GM18909 (cell line): Measurements from ENCODE around the gene BCAN.
"Not testable (repeated sequence)": the region's sequence is repeated elsewhere in the genome, so short reads cannot be mapped to it uniquely, and the experiment has no call there.

Experiments used
- ATAC-seq: cut with Tn5 transposase; IDR thresholded peaks from one replicate; pipeline ENCODE4 v1.9.1; 2021; ENCODE audit warnings: mild to moderate bottlenecking; ENCODE audit not compliant: unreplicated experiment, poor library complexity

BCAN gene

GRCh38 chr1:156641761-156642264, at the start of gene BCAN:
BCAN (plus strand) TSS chr1:156642117; CDS start chr1:156646055, 3,938 bp downstream.
- ATAC-seq, result no peak

GRCh38 chr1:156592158-156592909, 49.6 kb upstream of the BCAN start:
- no peak for ATAC-seq

- no peak for ATAC-seq
These were observed 48.8 kb upstream of the BCAN start for GRCh38 chr1:156592910-156593660.

GRCh38 chr1:156593661-156593989, 48.3 kb upstream of the BCAN start:
- no peak for ATAC-seq

GRCh38 chr1:156594190-156594589, 47.7 kb upstream of the BCAN start:
- ATAC-seq, result no peak

GRCh38 chr1:156595016-156595415, 46.9 kb upstream of the BCAN start:
- ATAC-seq, result no peak

GRCh38 chr1:156596426-156596825, 45.5 kb upstream of the BCAN start:
- ATAC-seq, result no peak

- ATAC-seq, result no peak
These were observed 43.8 kb upstream of the BCAN start for GRCh38 chr1:156598125-156598524.

GRCh38 chr1:156598731-156599432, 43.0 kb upstream of the BCAN start:
- no peak for ATAC-seq

GRCh38 chr1:156599811-156600210, 42.1 kb upstream of the BCAN start:
- ATAC-seq, result peak; percentile 49

GRCh38 chr1:156600733-156601121, 41.2 kb upstream of the BCAN start:
- no peak for ATAC-seq

- ATAC-seq, result peak; percentile 55
These were observed 40.6 kb upstream of the BCAN start, which contains the start of gene GPATCH4 for GRCh38 chr1:156601122-156601830. GPATCH4 (minus strand) TSS chr1:156601479.

GRCh38 chr1:156601892-156602291, 40.0 kb upstream of the BCAN start:
- ATAC-seq, result peak; percentile 18

- no peak for ATAC-seq
These were observed 39.3 kb upstream of the BCAN start for GRCh38 chr1:156602557-156602993.

- not testable (repeated sequence) for ATAC-seq
These were observed 34.6 kb upstream of the BCAN start for GRCh38 chr1:156607344-156607743.

GRCh38 chr1:156608036-156608674, 33.8 kb upstream of the BCAN start:
- ATAC-seq, result peak; percentile 60

- no peak for ATAC-seq
These were observed 32.9 kb upstream of the BCAN start for GRCh38 chr1:156608981-156609380.

- not testable (repeated sequence) for ATAC-seq
These were observed 31.8 kb upstream of the BCAN start for GRCh38 chr1:156610072-156610471.

- no peak for ATAC-seq
These were observed 29.3 kb upstream of the BCAN start for GRCh38 chr1:156612666-156613065.

- ATAC-seq, result no peak
These were observed 26.0 kb upstream of the BCAN start for GRCh38 chr1:156615946-156616345.
